ENCODE results near the gene HHIPL1.

HHIPL1 gene

DNA sequence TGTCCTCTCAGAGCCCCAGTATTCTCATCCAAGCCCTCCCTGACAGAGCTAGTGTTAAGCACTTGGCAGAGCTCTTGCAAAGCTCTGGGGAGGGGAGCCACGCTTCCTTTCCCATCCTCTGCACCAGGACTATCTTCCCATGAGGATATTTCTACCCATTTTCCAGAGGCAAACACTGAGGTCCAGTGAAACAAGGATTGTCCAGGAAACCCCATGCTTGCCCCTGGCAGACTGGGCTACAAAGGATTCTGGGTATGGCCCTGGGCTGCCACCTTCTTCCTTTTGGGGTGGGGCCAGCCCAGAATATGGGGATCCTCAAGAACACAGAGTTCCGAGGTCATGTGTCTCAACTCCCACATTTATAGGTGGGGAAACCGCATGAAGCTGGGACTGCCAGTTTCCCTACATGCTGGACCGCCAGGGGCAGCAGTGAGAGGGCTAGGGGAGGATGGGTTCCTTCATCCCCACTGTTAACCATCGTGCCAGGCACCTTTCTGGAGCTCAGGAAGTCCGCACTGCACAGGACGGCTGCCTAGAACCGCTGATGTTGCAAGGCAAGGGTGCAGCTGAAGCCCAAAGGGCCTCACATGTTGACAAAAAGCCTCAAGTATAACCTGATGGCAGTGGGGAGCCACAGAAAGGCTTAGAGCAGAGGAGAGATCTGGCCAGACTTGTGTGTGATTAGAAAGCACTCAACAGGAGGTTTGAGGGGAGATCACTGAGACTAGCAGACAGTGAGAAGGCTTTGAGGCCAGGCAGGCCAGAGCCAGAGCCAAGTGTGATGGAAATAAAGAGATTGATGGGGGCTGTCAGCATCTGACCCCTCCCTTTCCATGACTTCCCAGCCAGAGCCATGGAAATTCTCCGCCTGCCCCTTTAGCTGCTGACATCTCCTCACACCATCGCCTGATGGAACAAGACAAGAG lies 35.4 kb upstream of the HHIPL1 start:
- in situ Hi-C loops (cut with MboI; ENCODE audit: low sequenced_read_pairs): no loop called here

DNA sequence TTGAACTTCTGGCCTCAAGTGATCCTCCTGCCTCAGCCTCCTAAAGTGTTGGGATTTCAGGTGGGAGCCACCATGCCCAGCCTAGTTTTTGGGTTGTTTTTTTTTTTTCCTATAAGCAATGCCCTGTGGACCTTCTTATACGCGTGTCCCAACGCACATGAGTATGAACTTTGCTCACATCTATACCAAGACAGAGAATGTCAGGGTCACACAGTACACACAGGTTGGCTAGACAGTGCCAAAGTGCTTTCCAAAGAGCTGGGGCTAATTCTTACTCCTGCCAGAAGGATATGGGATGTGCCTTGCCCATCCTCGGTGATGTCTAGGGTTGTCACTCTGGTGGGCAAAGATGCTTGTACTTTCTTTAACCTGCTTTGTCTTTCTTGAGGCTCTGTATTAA lies 33.3 kb upstream of the HHIPL1 start:
- in situ Hi-C loops (cut with MboI; ENCODE audit: low sequenced_read_pairs): no loop called here

DNA sequence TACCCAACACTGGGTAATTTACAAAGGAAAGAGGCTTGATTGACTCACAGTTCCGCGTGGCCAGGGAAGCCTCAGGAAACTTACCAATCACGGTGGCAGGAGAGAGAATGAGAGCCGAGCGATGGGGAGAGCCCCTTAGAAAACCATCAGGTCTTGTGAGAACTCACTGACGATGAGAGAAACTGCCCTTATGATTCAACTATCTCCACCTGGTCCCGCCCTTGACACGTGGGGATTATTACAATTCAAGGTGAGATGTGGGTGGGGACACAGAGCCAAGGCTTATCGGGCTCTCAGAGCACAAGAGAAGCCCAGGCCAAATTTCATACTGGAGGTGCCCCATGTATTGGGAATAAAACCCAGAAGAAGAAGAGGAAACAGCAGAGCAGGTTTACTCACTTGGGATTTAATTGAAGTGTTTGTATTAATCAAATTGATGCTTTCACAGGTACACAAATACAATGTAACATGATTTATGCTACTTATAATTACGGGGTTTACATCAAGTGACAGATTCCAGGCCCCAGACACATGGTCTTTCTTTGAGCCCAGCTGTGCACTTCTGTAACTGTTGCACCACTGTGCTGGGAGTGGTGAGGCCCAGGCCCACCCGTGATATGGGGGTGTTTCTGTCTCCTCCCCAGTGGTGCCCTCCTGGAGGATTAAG lies 32.7 kb upstream of the HHIPL1 start:
- in situ Hi-C loops (cut with MboI; ENCODE audit: low sequenced_read_pairs): no loop called here

DNA sequence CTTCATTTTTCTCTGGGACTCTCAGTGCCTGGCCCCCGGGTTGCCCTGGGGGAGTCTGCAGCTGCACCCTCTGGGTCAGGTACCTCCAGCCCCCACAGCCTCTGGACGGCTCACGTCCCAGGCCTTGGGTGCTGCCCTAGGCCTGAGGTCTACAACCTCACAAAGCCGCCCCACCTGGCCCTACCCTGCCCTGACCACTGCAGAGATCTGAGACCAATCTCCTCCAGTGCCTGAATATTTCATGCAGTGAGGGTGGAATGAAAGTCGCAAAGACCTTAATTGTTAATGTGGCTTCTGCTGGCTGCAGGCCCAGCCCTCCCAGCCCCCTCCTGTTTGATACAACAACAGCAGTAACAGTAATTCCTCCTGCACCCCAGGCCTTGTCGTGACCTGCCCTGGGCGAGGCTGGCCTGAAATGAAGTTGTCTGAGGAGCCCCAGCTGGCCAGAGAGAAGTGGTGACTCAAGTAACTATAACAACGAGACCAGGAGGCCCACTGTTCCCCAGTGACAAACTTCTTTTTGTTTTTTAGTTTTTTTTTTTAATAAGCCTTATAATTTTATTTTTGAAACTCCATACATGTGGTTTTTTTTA lies 32.1 kb upstream of the HHIPL1 start:
- in situ Hi-C loops (cut with MboI; ENCODE audit: low sequenced_read_pairs): no loop called here

DNA sequence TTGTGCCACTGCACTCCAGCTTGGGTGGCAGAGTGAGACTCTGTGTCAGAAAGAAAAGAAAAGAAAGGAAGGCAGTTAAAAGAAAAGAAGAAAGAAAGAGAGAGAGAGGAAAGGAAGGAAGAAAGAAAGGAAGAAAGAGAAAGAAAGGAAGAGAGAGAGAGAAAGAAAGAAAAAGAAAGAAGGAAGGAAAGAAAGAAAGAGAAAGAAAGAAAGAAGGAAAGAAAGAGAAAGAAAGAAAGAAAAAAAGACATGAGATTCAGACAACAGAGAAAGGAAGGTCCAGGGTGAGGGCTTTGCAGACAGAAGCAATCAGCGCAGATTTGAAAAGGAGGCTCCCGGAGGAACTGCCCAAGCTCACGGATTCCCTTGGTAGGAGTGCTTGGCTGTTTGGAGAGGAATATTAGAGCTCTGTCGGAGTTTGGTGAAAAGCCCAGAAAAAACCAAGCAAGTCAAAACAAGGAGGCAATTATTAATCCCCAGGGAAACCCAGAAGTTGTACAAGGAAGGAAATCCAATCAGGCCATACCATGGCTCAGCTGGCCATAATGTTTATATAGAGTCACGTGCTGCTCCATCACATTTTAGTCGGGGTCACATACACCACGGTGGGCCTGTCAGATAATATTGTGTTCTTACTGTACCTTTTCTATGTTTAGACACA lies 29.3 kb upstream of the HHIPL1 start:
- in situ Hi-C loops (cut with MboI; ENCODE audit: low sequenced_read_pairs): no loop called here

DNA sequence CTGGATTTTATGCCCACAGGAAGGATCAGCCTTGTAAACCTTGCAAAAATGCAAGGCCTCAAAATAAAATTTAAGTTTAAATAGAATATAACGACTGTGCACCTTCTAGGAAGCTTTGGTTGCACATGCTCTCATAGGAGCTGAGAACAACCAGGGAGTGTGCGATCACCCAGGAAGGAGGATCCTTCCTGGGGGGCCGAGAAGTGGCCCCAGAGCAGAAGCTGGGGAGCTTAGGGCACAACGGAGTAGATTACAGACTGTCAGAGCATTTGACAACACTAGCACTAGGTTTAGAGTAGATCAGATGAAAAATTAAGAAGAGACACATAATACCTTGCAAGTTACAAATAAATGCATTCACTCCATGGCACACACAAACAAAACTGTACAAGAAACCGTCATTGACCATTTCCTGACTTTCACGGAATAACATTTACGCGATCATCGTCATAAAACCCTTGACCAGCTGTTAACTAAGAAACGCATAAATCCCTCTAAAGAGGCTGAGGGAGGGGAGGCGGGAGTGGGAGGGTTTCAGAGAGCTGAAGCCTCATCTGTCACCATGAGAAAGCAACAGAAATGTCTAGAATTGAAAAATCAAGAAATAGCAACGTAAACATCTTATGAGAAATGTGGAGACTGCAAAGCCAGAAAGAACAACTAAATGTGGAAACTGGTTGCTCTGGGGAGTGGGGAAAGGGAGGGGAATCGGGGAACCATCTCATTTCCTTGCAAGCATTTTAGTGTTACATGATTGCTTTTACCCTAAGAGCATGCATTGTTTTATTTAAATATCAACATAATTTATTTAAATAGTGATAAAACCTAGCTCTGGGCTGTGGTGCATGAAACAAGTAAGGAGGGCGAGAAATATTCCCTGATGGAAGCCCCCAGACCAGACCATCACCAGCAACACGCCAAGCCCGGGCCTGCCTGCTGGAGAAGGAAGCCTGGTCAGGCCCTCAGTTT lies 27.8 kb upstream of the HHIPL1 start:
- in situ Hi-C loops (cut with MboI; ENCODE audit: low sequenced_read_pairs): no loop called here

DNA sequence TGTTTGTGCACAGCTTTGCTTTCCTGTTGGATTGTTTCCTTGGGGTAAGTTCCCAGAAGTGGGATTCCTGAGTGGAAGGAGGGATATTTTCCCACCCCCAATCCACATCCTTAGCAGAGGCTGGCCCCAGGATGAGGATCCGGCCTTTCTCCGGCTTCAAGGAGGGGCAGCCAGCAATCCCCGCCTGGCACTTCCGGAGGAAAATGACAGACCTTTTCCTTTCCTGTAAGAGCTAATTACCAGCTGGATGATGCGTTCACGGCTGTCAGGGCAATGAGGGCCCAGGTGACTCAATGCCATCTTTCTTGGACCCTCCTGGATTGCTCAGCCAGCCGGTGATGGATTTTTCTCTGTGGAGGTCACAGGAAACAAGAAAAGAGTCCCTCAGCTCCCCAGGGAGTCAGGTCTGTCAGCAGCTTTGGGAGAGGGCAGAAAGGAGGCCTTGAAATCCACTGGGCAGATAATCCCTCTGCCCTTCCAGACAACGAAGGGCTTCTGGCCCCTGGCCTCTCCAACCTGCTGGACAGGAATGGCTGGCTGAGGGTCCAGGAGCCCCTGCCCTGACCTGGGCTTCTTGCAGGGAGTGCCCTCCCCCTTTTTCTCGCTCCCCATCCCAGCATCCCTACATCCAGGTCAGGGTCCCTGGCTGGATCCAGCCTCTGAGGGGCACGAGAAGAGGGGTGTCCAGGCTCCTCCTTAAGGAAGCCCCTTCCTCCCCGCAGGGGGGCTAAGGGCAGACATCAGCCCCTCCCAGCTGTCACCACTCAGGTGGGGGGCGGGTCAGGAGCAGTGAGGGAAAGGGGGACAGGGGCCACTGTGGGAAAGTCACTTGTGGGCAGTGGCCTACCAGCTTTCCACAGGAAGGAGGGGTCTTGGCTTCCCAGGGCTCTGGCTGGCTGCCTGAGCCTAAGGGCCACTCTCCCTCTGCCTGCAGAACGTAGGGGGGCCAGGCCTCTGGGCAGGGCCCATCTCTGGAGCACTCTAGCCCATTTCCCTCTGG lies 24.8 kb upstream of the HHIPL1 start:
- in situ Hi-C loops (cut with MboI; ENCODE audit: low sequenced_read_pairs): no loop called here

DNA sequence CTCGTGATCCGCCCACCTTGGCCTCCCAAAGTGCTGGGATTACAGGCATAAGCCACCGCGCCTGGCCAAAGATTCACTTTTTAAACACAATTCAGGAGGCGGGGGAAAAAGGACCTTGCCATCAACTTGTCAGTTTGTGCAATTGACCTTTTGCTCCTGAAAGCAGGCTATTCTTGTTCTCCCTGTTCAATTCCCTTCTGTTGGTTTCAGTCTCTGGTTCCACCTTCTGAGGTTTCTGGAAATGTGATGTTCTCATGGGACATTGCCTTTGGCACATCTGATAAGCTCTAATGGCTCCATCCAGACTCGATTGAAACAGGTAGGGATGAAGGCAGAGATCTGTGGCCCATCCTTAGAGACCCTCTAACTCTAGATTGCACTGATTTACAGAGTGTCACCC lies 23.0 kb upstream of the HHIPL1 start:
- in situ Hi-C loops (cut with MboI; ENCODE audit: low sequenced_read_pairs): no loop called here

DNA sequence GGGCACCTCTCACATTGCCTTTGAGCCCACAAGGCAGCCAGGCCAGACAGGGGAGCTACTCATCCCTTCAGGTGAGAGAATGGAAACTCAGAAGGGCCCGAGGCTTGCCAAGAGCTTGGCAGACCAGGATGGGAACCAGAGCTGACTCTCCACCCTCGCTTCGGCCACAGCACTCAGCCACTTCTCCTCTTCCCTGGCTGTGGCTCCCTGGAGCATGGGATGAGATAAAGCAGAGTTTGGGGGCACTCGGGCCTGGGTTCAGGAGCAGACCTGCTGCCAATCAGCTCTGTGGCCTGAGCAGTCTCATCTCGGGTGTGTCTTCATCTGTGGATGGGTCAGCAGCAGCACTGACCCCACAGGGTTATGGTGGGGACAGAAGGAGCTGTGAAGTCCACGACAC lies 20.9 kb upstream of the HHIPL1 start:
- in situ Hi-C loops (cut with MboI; ENCODE audit: low sequenced_read_pairs): no loop called here

DNA sequence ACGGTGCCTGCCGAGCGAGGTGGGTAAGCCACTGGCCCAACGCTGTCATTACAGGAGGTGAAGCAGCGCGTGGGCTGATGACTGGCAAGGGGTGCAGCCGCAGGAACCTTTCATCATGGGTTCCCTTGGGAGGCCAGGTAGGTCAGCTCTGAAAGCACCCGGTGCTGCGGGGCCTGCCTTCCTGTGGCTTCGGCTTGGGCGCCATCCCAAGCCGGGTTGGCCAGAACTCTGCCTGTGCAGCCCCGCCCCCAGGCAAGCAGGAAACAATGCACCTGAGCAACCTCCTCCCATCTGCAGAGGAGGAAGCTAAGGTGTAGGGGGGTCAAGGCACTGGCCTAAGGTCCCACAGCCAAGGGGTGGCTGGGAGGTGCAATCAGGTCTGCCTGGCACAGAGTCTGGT lies 20.0 kb upstream of the HHIPL1 start:
- in situ Hi-C loops (cut with MboI; ENCODE audit: low sequenced_read_pairs): no loop called here

DNA sequence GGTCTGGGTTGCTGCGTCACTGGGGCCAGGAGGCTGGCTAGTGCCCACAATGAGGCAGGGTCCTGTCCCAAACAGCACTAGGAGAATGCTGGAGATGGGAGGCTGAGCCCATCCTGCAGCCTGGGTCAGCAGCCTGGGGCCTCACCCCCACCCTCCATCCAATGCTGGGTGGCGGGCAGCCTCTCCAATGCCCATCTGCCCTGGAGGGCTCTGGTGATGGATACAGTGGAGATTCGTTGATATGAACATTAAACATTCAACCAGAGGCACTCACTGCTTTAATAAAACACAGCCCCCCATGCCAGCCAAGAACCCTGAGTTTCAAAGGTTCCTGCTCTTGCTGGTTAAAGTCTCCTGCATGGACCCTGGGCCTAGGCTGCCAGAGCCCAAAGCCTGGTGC lies 19.5 kb upstream of the HHIPL1 start:
- in situ Hi-C loops (cut with MboI; ENCODE audit: low sequenced_read_pairs): no loop called here

DNA sequence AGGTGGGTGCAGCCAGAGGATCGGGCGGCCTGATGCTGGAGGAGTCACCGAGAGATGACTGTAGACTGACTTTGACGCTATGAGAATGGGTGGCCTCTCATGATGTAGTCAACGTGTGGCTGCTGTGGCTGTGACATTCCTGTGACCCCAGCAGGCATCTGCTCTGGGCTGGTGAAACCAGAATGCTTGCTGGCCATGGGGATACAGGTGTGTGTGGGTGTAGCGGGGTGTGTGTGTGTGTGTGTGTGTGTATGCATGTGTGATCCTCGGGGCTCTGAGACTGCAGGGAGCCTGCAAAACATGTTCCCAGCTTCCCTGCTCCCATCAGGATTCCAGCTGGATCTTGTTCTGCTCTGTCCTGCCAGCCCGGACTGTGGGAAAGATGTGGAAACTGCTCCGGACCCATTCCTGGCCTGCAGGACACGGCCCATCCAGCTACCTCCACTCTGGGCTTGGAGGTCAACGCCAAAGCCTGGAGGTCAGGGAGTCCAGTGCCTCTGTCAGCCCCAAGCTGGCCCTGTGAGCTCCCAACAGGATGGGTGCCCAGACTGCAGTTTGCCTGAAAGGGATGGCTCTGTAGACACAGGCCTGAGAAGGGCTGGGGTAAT lies 18.8 kb upstream of the HHIPL1 start:
- in situ Hi-C loops (cut with MboI; ENCODE audit: low sequenced_read_pairs): no loop called here

DNA sequence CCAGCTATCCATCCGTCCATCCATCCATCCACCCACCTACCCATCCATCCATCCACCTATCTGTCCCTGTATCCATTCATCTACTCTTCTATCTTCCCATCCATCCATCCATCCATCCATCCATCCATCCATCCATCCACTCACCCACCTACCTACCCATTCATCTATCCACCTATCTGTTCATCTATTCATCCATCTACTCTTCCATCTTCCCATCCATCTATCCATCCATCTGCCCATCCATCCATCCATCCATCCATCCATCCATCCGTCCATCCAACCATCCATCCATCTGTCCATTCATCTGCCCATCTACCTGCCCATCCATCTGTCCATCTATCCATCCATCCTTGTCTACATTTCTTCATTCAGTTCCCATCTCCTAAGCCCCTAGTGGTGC lies 17.8 kb upstream of the HHIPL1 start:
- in situ Hi-C loops (cut with MboI; ENCODE audit: low sequenced_read_pairs): no loop called here

DNA sequence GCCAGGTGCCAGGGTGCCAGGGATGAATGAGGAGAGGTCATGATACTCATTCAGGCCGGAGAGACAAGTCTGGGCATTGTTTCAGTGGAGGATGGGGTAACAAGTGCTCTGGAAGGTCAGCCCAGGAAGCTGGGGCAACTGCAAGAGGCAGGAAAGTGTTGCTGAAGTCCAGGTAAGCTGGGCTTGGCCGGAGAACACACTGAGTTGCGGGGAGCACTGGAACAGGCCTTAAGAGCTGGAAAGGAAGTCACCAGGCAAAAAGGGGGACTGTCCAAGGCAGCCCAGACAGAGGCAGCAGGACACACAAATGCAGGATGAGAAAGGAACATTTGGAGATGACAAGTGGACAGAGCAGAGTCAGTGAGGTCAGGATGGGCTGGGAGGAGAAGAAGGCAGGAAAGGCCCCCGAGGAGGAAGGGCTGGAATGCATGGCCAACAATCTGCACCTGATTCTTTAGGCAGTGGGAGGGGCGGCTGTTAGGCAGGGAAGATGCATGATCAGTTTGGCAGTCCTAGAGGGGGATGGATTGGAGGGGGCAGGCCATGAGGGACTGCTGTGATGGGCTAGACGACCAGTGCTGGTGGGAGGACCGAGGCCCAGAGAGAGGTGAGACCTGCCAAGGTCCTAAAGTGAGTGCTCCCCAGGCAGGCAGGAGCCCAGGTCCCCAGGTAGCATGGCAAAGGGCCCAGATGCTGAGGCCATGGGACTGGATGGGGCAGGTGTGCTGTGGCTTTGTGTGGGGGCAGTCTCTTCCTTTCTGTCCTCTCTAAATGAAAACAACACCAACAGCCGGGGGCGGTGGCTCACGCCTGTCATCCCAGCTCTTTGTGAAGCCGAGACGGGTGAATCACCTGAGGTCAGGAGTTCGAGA lies 17.2 kb upstream of the HHIPL1 start:
- in situ Hi-C loops (cut with MboI; ENCODE audit: low sequenced_read_pairs): no loop called here

DNA sequence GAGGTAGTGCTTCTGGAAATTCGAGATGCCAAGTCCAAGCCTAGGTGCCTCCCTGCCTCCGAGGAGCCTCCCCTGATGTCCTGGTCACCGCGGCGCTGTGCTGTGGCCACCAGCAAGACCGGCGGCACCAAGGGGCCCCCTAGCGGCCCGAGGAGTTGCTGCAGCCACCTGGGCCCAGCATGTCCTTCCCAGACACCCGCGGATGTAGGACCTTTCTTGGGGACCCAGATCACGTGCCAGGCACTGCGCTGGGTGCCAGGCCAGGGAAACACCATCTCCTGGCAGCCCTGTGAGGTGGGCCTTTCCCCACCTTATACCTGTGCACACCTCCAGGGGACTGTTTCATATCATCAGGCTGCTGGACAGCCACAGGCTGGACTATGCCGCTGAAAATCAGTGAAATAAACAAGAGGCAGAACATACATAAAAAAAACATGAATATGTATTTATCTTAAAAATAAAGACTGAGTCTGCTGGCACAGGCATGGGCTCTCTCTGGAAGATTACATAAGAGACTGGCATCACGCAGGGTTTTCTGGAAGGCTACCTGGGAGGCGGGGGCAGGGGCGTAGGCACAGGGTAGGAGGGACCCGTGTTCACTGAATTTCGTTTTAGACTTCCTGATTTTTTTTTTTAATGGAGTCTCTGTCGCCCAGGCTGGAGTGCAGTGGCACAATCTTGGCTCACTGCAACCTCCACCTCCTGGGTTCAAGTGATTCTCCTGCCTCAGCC lies 15.9 kb upstream of the HHIPL1 start:
- in situ Hi-C loops (cut with MboI; ENCODE audit: low sequenced_read_pairs): no loop called here

DNA sequence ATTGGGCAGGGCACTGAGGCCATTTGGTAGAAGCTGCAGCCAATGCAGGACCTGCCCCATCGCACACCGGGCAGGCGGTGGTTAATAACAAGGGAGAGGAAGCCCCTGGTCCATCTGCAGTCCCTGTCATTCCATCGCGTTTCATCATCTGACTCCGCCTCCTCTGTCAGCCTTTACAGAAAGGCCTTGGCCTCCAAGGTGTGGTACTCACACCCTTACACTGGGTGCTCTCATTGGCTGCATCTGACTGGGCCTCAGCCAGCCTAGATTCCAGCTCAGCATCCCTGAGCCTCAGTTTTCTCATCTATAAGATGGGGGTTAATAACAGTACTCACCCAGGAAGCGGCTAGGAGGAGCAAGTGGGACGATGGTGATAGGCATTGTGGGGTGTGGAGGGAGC lies 14.7 kb upstream of the HHIPL1 start:
- in situ Hi-C loops (cut with MboI; ENCODE audit: low sequenced_read_pairs): no loop called here

DNA sequence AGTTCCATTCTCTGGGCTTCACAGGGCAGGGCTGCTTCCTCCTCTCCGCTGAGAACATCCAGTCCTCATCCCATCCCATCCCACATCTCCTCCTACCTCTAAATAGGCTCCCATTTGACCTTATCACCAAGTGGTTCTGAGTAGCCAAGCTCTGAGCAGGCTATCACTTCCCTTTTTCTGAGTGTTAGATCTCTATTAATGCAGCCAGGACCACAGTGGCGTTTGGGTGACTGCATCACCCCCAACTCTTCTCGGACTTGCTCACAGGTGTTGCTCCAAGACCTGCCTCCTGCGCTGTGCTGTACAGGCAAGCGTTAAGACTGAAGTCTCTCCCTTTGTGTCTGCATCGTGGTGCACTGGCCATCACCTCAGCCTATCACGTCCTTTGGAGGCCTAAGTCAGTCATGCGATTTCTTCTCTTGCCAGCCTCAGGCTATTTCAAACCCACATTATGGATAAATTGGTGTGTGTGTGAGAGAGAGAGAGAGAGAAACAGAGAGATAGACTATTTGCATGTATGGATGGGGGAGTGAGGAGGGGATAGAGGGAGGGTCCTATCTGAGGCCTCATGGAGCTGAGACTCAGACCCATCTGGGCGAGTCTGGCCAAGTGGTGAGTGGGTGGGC lies 12.4 kb upstream of the HHIPL1 start:
- in situ Hi-C loops (cut with MboI; ENCODE audit: low sequenced_read_pairs): no loop called here
